OCI-LY1 (cell line): ENCODE results near the gene MARCHF5.

ENCODE experiments used
- H2AFZ ChIP-seq: fragments of 200-600 bp; sonication (generic), shearing (Covaris generic); 2 replicates; pipeline ENCODE4 v1.6.0; 2014; ENCODE audit warnings: antibody characterized with exemption, mild to moderate bottlenecking, low read length
- H3F3A ChIP-seq: fragments of 200-600 bp; sonication (generic), shearing (Covaris generic); 2 replicates; pipeline ENCODE4 v1.6.0; 2014; ENCODE audit warnings: mild to moderate bottlenecking, antibody characterized with exemption, low read length, moderate library complexity; ENCODE audit not compliant: insufficient read depth
- H3K27ac ChIP-seq: fragments of 200-600 bp; sonication (generic); 2 replicates; pipeline ENCODE4 v1.5.1; 2014; ENCODE audit warnings: low read length, mixed run types, mild to moderate bottlenecking, low read depth; ENCODE audit not compliant: poor library complexity, severe bottlenecking
- H3K27me3 ChIP-seq: fragments of 200-600 bp; sonication (generic); 2 replicates; pipeline ENCODE4 v1.6.0; 2014; ENCODE audit warnings: antibody characterized with exemption, mild to moderate bottlenecking, low read length, moderate library complexity; ENCODE audit not compliant: insufficient read depth
- H3K36me3 ChIP-seq: fragments of 200-600 bp; sonication (generic); 2 replicates; pipeline ENCODE4 v1.6.1; 2014; ENCODE audit warnings: mild to moderate bottlenecking, antibody characterized with exemption, low read length, moderate library complexity, mixed read lengths; ENCODE audit not compliant: insufficient read depth
- H3K4me1 ChIP-seq: fragments of 200-600 bp; sonication (generic); 2 replicates; pipeline ENCODE4 v1.5.1; 2014; ENCODE audit warnings: mild to moderate bottlenecking, low read length, moderate library complexity; ENCODE audit not compliant: insufficient read depth, severe bottlenecking
- H3K4me2 ChIP-seq: fragments of 200-600 bp; sonication (generic), shearing (Covaris generic); 2 replicates; pipeline ENCODE4 v1.6.1; 2014; ENCODE audit warnings: low read length
- H3K4me3 ChIP-seq: fragments of 200-600 bp; sonication (generic); 2 replicates; pipeline ENCODE4 v1.5.1; 2014; ENCODE audit warnings: low read length, low read depth, mild to moderate bottlenecking, mixed read lengths; ENCODE audit not compliant: poor library complexity, severe bottlenecking
- H3K79me2 ChIP-seq: fragments of 200-600 bp; shearing (Covaris generic); 2 replicates; pipeline ENCODE4 v1.6.1; 2016; ENCODE audit warnings: mixed run types, low read length, mixed read lengths; ENCODE audit not compliant: insufficient read depth
- H3K9ac ChIP-seq: fragments of 200-600 bp; sonication (generic), shearing (Covaris generic); 2 replicates; pipeline ENCODE4 v1.6.1; 2014; ENCODE audit warnings: mild to moderate bottlenecking, low read length, mixed read lengths
- H3K9me2 ChIP-seq: fragments of 200-600 bp; sonication (generic), shearing (Covaris generic); 2 replicates; pipeline ENCODE4 v1.6.1; 2014; ENCODE audit warnings: low read depth, mild to moderate bottlenecking, low read length, mixed read lengths
- H3K9me3 ChIP-seq: fragments of 200-600 bp; shearing (Covaris generic); 2 replicates; pipeline ENCODE4 v1.6.1; 2014; ENCODE audit warnings: low read length, mixed read lengths
- H4K20me1 ChIP-seq: fragments of 200-600 bp; sonication (generic), shearing (Covaris generic); 2 replicates; pipeline ENCODE4 v1.6.0; 2016; ENCODE audit warnings: mild to moderate bottlenecking, low read length; ENCODE audit not compliant: insufficient read depth
- EZH2 ChIP-seq: fragments of 200-600 bp; sonication (generic), shearing (Covaris generic); IDR thresholded peaks from 2 replicates; pipeline ENCODE4 v1.8.0; 2017; ENCODE audit warnings: borderline replicate concordance, mixed run types, mild to moderate bottlenecking, antibody characterized with exemption, low read length, moderate library complexity, mixed read lengths
- TF ChIP-seq, protein P1 (sequence below): fragments of 200-600 bp; sonication (generic), shearing (Covaris generic); IDR thresholded peaks from 2 replicates; pipeline ENCODE4 v1.5.1; 2017; ENCODE audit warnings: mild to moderate bottlenecking, antibody characterized with exemption, low read length, moderate library complexity, mixed read lengths

Gene MARCHF5

GRCh38 chr10:92242910-92243671 lies 47.9 kb upstream of the MARCHF5 start:
- Histone ChIP-seq H3K9me3 (no peaks in the 10 kb centered on the region), H3K4me3 (peak overlapping the region; percentile 74), H3K27me3 (no peaks in the 10 kb centered on the region), H3F3A (no peaks in the 10 kb centered on the region), H3K79me2 (peaks cover 10% of the 10 kb centered on the region), H4K20me1 (no peaks in the 10 kb centered on the region), H3K4me1 (peaks cover 33% of the 10 kb centered on the region), H3K9ac (peak overlapping the region; percentile 70), H3K36me3 (no peaks in the 10 kb centered on the region), H3K9me2 (no peaks in the 10 kb centered on the region), H3K4me2 (peak overlapping the region; percentile 77), H3K27ac (peak overlapping the region; percentile 95), H2AFZ (no peak overlapping the region)
- TF ChIP-seq, protein P1, sequence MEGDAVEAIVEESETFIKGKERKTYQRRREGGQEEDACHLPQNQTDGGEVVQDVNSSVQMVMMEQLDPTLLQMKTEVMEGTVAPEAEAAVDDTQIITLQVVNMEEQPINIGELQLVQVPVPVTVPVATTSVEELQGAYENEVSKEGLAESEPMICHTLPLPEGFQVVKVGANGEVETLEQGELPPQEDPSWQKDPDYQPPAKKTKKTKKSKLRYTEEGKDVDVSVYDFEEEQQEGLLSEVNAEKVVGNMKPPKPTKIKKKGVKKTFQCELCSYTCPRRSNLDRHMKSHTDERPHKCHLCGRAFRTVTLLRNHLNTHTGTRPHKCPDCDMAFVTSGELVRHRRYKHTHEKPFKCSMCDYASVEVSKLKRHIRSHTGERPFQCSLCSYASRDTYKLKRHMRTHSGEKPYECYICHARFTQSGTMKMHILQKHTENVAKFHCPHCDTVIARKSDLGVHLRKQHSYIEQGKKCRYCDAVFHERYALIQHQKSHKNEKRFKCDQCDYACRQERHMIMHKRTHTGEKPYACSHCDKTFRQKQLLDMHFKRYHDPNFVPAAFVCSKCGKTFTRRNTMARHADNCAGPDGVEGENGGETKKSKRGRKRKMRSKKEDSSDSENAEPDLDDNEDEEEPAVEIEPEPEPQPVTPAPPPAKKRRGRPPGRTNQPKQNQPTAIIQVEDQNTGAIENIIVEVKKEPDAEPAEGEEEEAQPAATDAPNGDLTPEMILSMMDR = no peak
- no peak for TF ChIP-seq EZH2

GRCh38 chr10:92244796-92245195 lies 46.2 kb upstream of the MARCHF5 start:
- no peaks in the 10 kb centered on the region for H4K20me1 ChIP-seq
- H2AFZ ChIP-seq = no peak overlapping the region
- H3K9me2 ChIP-seq = no peaks in the 10 kb centered on the region
- H3K27ac ChIP-seq = no peak overlapping the region
- peaks cover 26% of the 10 kb centered on the region for H3K4me1 ChIP-seq
- no peak overlapping the region for H3K4me3 ChIP-seq
- H3K36me3 ChIP-seq = no peaks in the 10 kb centered on the region
- H3K27me3 ChIP-seq = no peaks in the 10 kb centered on the region
- no peaks in the 10 kb centered on the region for H3K79me2 ChIP-seq
- no peak overlapping the region for H3K4me2 ChIP-seq
- H3F3A ChIP-seq = no peaks in the 10 kb centered on the region
- no peaks in the 10 kb centered on the region for H3K9me3 ChIP-seq
- TF ChIP-seq EZH2 = no peak
- TF ChIP-seq, protein P1 = no peak
- no peak overlapping the region for H3K9ac ChIP-seq

DNA sequence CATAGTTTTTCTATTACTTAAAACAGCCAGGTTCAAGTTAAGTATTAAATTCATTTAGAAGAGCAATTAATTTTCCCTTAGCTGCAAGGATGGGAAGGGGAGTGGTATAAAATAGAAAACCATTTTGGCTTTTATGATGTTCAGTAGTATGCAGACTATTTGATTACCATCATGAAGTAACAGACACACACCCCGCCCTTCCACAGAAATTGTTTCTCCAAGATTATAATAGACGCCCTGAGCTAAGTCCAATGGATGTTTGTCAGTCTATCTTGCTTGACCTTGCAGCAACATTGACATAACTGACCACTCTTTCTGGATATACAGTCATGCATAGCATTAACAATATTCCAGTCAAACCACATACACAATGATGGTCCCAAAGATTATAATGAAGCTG lies 42.4 kb upstream of the MARCHF5 start:
- H3K4me3 ChIP-seq = no peak overlapping the region
- H3K9me3 ChIP-seq = no peaks in the 10 kb centered on the region
- H4K20me1 ChIP-seq = no peaks in the 10 kb centered on the region
- no peak overlapping the region for H3K9ac ChIP-seq
- H2AFZ ChIP-seq = no peak overlapping the region
- H3K79me2 ChIP-seq = no peaks in the 10 kb centered on the region
- no peak overlapping the region for H3K27ac ChIP-seq
- H3K4me1 ChIP-seq = peaks cover 1% of the 10 kb centered on the region
- no peaks in the 10 kb centered on the region for H3K27me3 ChIP-seq
- no peak overlapping the region for H3K4me2 ChIP-seq
- H3K9me2 ChIP-seq = no peaks in the 10 kb centered on the region
- no peaks in the 10 kb centered on the region for H3F3A ChIP-seq
- TF ChIP-seq, protein P1 = no peak
- TF ChIP-seq EZH2 = no peak
- no peaks in the 10 kb centered on the region for H3K36me3 ChIP-seq
